Effector CD8-positive, alpha-beta T cell (primary cell): Measurements from ENCODE around the gene CEBPE.

Experiments used
- DNase-seq: peaks from one replicate; lab custom pipeline; 2025; lab: John Stamatoyannopoulos, UW
- total RNA-seq, 4 experiments: gene quantifications; one replicate each; lab custom pipeline; 2026; lab: John Stamatoyannopoulos, UW

CEBPE gene
- total RNA-seq: 0 to 0.10 (median 0) reads per million in 4 experiments

GRCh38 chr14:23118506-23119362 lies at the start of gene CEBPE:
Gene CEBPE, minus strand, starts transcription at chr14:23119255. Its CDS starts 164 bp downstream, at chr14:23119091.
- no peak for DNase-seq

- DNase-seq: no peak
Measured at GRCh38 chr14:23168246-23168645, 49.2 kb upstream of the CEBPE start.

- no peak for DNase-seq
Measured at GRCh38 chr14:23167116-23167847, 48.2 kb upstream of the CEBPE start.

GRCh38 chr14:23164949-23165348 lies 45.9 kb upstream of the CEBPE start:
- no peak for DNase-seq

- no peak for DNase-seq
Measured at GRCh38 chr14:23164250-23164649, 45.2 kb upstream of the CEBPE start.

DNA sequence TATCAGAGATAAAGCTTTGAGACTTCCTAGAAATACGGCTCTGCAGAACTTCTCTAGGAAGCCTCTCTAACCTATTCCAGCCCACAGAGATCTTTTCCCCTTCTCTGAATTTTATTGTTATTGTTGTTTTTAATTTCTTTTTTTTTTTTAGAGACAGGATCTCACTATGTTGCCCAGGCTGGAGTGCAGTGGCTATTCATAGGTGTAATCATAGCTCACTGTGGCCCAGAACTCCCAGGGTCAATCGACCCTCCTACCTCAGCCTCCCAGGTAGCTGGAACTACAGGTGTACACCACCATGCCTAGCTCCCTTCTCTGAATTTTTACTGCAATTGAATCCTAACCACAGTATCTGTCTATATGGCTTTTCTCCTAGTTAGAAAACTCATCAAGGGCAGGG lies 44.8 kb upstream of the CEBPE start:
- DNase-seq: no peak

GRCh38 chr14:23162800-23163199 lies 43.7 kb upstream of the CEBPE start:
- no peak for DNase-seq

DNA sequence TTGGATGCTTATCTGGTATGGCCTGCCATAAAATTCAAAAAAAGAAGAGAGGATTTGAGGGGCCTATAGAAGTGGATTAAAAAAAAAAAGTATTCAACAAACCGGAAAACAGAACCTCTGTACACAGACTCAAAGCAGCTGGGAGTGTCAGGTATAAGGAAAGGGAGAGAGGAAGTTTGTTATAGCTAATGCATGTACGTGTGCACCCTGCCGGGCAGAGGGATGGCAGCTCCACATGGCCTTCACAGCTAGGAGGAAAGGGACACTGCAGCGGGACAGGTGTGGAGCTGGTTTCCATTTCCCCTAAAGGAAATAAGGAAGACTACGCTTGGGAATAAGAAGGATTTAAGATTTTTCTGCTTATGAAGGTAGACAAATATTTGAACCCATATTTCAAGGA lies 43.0 kb upstream of the CEBPE start:
- DNase-seq: no peak

DNA sequence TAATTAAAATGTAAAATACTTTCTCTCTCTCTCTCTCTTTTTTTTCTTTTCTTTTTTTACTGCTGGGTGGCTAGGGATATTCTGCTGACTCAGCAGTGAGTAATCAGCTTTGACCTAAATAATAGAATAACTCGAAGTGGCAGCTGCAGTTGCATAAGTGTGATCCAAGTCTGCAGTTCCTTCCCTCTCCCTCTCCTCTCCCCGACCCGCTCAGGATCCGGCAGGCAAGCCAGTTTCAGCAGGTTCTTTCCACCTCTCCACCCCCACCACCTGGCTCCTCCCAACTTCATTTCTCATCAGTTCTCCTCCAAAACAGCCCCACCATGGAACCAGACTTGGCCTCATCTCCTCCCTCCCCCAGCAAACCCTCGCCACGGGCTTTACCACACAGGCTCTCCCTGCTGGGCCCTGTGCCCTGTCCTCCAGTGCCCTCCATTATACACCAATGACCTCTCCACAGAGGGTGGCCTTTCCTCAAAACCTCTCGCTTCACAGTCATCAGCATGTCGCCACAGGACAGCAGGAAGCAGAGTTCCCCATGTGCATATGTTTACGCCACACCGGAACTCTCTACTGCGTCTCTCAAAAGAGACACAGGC lies 42.0 kb upstream of the CEBPE start:
- no peak for DNase-seq

- DNase-seq: no peak
Measured at GRCh38 chr14:23159532-23159931, 40.5 kb upstream of the CEBPE start.

- DNase-seq: no peak
Measured at GRCh38 chr14:23158779-23159178, 39.7 kb upstream of the CEBPE start.

GRCh38 chr14:23154964-23155587 lies 36.0 kb upstream of the CEBPE start:
- no peak for DNase-seq

DNA sequence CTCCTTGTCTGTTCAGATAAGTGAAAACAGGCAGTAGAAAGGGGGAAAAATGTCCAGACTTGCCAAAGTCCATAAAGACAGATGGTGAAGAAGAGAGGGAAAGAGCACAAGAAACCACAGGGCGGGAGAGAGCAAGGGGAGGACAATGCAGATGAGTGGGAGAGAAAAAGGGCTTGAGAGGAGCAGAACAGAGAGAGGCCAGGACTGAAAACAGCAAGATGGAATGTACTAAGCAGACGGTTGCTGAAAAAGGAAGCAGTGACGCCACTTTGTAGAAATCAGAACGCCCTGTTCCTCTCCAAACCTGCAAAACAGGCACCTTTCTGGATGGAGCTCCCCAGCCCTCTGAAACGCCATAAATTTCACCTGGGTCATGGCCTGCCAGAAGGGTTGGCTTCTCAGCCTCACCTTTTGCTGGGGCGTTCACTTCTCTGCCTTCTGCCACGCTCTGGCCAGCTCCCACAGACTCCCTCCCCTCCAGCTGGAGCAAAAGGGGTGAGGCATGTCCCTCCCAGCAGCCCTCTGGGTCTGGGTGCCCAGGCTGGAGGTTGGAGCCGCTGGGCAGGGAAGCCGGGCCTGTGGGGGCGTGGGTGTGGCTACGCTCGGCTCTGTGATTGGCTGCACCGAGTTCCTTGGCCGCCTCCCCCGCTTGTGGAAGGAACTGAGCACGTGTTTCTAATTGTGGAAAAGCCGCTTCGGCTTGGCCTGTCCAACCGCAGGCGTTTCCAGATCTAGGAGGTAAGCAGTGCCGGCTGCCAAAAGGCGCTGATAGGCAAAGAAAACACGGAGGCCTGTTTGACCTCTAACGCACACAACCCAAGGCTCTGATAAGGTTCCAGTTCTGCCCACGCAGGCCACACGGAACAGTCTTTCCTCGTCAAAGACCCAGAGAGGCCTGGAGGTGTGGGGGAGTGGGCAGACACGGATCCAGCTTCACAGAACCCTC lies 35.1 kb upstream of the CEBPE start:
- DNase-seq: no peak

- DNase-seq: no peak
Measured at GRCh38 chr14:23151342-23151741, 32.3 kb upstream of the CEBPE start.

- no peak for DNase-seq
Measured at GRCh38 chr14:23149745-23150144, 30.7 kb upstream of the CEBPE start.

DNA sequence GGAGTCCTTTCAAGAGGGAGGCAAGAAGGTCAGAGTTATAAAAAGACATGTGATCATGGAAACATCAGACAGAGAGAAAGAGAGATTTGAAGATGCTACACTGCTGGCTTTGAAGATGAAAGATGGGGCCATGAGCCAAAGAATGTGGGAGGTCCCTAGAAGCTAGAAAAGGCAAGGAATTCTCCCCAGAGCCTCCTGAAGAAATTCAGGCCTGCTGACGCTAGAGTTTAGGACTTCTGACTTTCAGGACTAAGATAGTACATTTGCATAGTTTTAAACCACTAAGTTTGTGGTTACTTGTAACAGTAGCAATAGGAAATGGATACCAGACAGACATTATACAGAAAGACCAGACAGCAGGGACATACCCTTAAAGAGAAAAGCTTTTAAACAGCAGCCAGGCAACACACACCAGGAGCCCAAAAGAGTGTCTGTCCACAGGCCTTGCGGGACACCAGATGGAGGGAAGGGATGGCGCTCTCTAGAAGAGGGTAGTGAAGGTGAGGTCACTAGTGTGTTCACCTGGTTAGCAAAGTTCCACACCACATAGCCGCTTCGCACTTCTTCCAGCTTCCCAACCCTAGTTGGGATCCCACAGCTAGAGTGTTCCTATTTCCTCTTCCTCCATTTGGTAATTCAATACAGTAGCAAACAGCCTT lies 29.7 kb upstream of the CEBPE start:
- DNase-seq: no peak

- no peak for DNase-seq
Measured at GRCh38 chr14:23147676-23148075, 28.6 kb upstream of the CEBPE start.

- DNase-seq: no peak
Measured at GRCh38 chr14:23146980-23147379, 27.9 kb upstream of the CEBPE start.

DNA sequence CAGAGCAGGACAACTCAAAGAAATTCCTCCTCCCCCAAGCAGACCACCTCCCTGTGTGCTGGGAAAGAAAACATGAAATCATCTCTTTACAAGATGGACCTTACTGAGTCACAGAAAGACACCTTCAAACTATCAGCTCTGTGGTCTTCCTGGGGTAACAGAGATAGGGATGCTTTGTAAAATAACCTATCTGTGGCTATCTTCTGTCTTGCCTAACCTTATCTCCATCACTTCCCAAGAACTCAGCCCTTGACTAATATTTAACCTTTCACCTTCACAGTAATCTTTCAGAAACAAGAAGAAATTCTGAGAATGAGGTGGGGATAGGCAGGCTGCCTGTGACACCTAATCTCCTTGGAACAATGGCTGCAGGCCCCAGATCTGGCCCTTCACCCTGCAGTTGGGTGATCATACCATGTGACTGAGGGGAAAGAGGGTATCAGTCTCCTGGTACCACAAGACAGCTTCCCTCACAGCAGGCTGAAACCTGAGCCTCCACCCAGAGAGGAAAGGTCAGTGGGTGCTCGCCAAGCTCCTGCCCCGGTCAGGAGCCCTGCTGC lies 27.4 kb upstream of the CEBPE start:
- DNase-seq: no peak

DNA sequence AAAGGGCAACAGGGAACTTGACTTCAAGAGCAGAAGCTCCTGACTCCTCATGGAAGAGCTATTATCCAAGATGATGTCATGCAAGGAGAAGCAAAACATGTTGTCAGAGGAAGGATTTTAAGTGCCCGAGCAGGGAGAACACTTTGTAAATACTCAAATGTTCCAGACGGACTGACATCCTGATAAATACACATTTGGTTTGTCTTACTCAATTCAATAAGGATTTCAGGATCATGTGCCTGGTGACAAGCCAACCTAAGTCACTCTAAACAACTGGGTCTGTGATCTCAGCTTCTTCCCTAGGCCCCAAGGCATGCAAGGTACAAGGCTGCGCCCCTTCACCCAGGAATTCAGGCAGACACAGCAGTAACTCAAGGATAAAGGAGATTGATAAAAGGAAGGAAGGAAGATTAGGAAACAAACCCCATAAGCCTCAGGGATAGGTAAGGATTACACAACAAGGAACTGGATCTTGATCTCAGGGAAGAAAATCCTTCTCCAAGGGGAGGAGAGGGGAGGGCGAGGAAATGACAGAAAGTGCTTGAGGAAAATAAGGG lies 26.8 kb upstream of the CEBPE start:
- no peak for DNase-seq
